ENCODE results near the gene HEMK1. TPM values are rescaled to one million over a fixed set of nuclear protein-coding genes. Genes with fewer than 3 reads are reported as not detected.

The HEMK1 gene
- total RNA-seq, 1 experiment from 2014 or later, result 22.2 TPM

GRCh38 chr3:50609763-50610085, 40.4 kb downstream of the HEMK1 start:
- BruUV-seq (replicated peaks), result no TSS peak
- H3K4me2 ChIP-seq (ENCODE audit: low read length), result no peak overlapping the region
- no peak overlapping the region for H3K4me3 ChIP-seq (ENCODE audit: low read length)
- H2AFZ ChIP-seq (ENCODE audit: low read length), result no peak overlapping the region
- no peak for TF ChIP-seq EZH2 (IDR thresholded peaks at IDR 0.05; ENCODE audit: low read length, unreplicated experiment)
- TF ChIP-seq, protein P1, sequence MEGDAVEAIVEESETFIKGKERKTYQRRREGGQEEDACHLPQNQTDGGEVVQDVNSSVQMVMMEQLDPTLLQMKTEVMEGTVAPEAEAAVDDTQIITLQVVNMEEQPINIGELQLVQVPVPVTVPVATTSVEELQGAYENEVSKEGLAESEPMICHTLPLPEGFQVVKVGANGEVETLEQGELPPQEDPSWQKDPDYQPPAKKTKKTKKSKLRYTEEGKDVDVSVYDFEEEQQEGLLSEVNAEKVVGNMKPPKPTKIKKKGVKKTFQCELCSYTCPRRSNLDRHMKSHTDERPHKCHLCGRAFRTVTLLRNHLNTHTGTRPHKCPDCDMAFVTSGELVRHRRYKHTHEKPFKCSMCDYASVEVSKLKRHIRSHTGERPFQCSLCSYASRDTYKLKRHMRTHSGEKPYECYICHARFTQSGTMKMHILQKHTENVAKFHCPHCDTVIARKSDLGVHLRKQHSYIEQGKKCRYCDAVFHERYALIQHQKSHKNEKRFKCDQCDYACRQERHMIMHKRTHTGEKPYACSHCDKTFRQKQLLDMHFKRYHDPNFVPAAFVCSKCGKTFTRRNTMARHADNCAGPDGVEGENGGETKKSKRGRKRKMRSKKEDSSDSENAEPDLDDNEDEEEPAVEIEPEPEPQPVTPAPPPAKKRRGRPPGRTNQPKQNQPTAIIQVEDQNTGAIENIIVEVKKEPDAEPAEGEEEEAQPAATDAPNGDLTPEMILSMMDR (conservative IDR thresholded peaks at IDR 0.05; ENCODE audit: low read depth, low read length), result no peak
- TF ChIP-seq EZH2phosphoT487 (IDR thresholded peaks at IDR 0.05; ENCODE audit: borderline replicate concordance, low read length), result no peak
- H3K79me2 ChIP-seq (ENCODE audit: low read length), result no peaks in the 10 kb centered on the region
- intact Hi-C loops (cut with micrococcal nuclease), result loop anchor here (5.0 kb wide), 1 partner anchor 257 kb away; the partner anchor contains the start of genes CYB561D2 and NPRL2
- no peak overlapping the region for H3K27ac ChIP-seq (ENCODE audit: low read length)
- ATAC-seq (no peak), DNase-seq (no peak)
- H3K4me1 ChIP-seq (ENCODE audit: insufficient read depth, low read length), result peaks cover 17% of the 10 kb centered on the region
- ChIA-PET CTCF (interaction anchor here (0.5 kb wide), 1 partner anchor 20 kb away, joined by 3 read pairs; no protein-coding TSS in a partner anchor), POLR2A (ENCODE audit: unreplicated experiment) (no interaction called here)
- H3K36me3 ChIP-seq (ENCODE audit: low read depth, low read length), result no peaks in the 10 kb centered on the region
- no peaks in the 10 kb centered on the region for H4K20me1 ChIP-seq (ENCODE audit: low read length)
- no peaks in the 10 kb centered on the region for H3K27me3 ChIP-seq (ENCODE audit: low read length)
- no peaks in the 10 kb centered on the region for H3K9me2 ChIP-seq (replicated peaks; ENCODE audit: low read length)
- no peaks in the 10 kb centered on the region for H3F3A ChIP-seq (ENCODE audit: low read length, unreplicated experiment)
- no peaks in the 10 kb centered on the region for H3K9me3 ChIP-seq (ENCODE audit: low read length)
- no peak overlapping the region for H3K9ac ChIP-seq (ENCODE audit: low read length)

DNA sequence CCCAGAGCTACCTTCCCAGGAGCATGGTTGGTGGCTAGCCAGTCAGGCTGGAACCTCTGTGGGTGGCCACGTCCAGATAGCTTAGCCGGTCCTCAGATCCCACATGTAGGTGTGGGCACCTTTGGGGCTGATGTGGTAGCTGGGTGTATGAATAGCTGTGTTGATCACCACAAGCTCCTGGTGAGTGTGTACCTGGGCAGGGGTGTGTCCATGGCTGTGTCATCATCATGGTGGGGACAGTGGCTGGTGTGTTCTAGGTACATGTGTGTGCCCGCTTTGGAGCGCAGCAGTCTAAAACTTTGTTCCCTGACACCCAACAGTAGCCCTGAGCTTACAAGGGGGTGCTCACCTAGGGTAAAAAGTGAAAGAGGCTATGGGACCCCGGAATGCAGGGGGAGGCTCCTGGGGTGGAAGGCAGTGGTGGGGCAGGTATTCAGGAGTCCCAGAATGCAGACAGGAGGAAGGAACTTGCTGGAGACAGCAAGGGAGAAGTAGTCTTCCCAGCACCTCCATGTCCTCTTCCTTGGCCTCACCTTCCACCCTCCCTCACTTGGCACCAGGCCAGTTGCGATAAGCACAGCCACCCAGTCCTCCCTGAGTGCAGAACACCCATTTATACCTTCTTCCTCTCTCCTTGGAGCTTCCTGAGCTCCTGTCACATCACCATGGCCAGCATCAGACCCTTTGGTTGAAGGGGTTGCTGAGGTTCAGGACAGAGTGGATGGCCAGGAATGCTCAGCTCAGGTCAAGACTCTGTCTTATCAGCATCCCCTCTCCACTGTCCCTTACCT, 41.1 kb downstream of the HEMK1 start:
- Histone ChIP-seq H3K9ac (ENCODE audit: low read length) (no peak overlapping the region), H3K9me2 (replicated peaks; ENCODE audit: low read length) (no peaks in the 10 kb centered on the region), H3F3A (ENCODE audit: low read length, unreplicated experiment) (no peaks in the 10 kb centered on the region), H3K27me3 (ENCODE audit: low read length) (no peaks in the 10 kb centered on the region), H3K27ac (ENCODE audit: low read length) (no peak overlapping the region), H2AFZ (ENCODE audit: low read length) (no peak overlapping the region), H3K9me3 (ENCODE audit: low read length) (no peaks in the 10 kb centered on the region), H4K20me1 (ENCODE audit: low read length) (no peaks in the 10 kb centered on the region), H3K4me1 (ENCODE audit: insufficient read depth, low read length) (peaks cover 17% of the 10 kb centered on the region), H3K4me2 (ENCODE audit: low read length) (peak overlapping the region; percentile 94), H3K79me2 (ENCODE audit: low read length) (no peaks in the 10 kb centered on the region), H3K36me3 (ENCODE audit: low read depth, low read length) (no peaks in the 10 kb centered on the region), H3K4me3 (ENCODE audit: low read length) (peak overlapping the region; percentile 71)
- POLR2A ChIA-PET (ENCODE audit: unreplicated experiment), result no interaction called here
- intact Hi-C loops (cut with micrococcal nuclease), result loop anchor here (5.0 kb wide), 1 partner anchor 258 kb away; the partner anchor contains the start of genes CYB561D2 and NPRL2
- TF ChIP-seq, protein P1 (conservative IDR thresholded peaks at IDR 0.05; ENCODE audit: low read depth, low read length), result no peak
- TF ChIP-seq EZH2 (IDR thresholded peaks at IDR 0.05; ENCODE audit: low read length, unreplicated experiment), result no peak
- no peak for TF ChIP-seq EZH2phosphoT487 (IDR thresholded peaks at IDR 0.05; ENCODE audit: borderline replicate concordance, low read length)
- BruUV-seq (replicated peaks), result no TSS peak
- CTCF ChIA-PET, result interaction anchor here (0.5 kb wide), 1 partner anchor 21 kb away, joined by 3 read pairs; no protein-coding TSS in a partner anchor
- DNase-seq (no peak), ATAC-seq (no peak)

DNA sequence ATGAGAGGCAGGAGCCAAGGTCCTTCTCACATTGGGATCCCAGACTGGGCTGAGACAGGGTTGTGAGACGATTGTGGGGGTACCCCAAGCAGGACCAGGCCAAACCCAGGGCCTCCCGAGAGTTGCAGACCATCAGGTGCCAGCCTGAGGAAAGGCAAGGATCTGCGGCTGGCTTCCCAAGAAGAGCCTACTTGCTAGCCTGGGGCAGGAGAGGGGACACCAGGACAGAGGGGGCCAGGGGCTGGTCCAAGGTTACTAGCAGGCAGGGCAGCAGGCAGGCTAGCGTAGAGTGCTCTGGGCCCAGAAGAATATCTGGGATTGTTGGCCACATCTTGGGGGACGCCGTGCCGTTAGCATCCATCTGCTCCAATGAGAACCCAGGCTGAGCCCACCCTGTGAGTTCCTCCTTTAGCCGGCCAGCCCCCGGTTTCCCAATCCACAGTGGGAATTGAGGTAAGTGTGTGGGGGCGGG, 41.7 kb downstream of the HEMK1 start:
- H3K9me3 ChIP-seq (ENCODE audit: low read length), result no peaks in the 10 kb centered on the region
- no peaks in the 10 kb centered on the region for H3K79me2 ChIP-seq (ENCODE audit: low read length)
- H3K27me3 ChIP-seq (ENCODE audit: low read length), result no peaks in the 10 kb centered on the region
- CTCF ChIA-PET, result interaction anchor here (0.6 to 1.3 kb wide), 4 partner anchors 10 to 778 kb away, joined by 3 to 5 read pairs (median 4); no protein-coding TSS in a partner anchor
- H4K20me1 ChIP-seq (ENCODE audit: low read length), result no peaks in the 10 kb centered on the region
- DNase-seq (no peak), ATAC-seq (no peak)
- TF ChIP-seq, protein P1 (conservative IDR thresholded peaks at IDR 0.05; ENCODE audit: low read depth, low read length), result no peak
- no peak for TF ChIP-seq EZH2phosphoT487 (IDR thresholded peaks at IDR 0.05; ENCODE audit: borderline replicate concordance, low read length)
- TF ChIP-seq EZH2 (IDR thresholded peaks at IDR 0.05; ENCODE audit: low read length, unreplicated experiment), result no peak
- H3K4me1 ChIP-seq (ENCODE audit: insufficient read depth, low read length), result peaks cover 17% of the 10 kb centered on the region
- intact Hi-C loops (cut with micrococcal nuclease), result loop anchor here (5.0 kb wide), 1 partner anchor 259 kb away; the partner anchor contains the start of genes CYB561D2 and NPRL2
- no peaks in the 10 kb centered on the region for H3F3A ChIP-seq (ENCODE audit: low read length, unreplicated experiment)
- H3K9me2 ChIP-seq (replicated peaks; ENCODE audit: low read length), result no peaks in the 10 kb centered on the region
- H3K27ac ChIP-seq (ENCODE audit: low read length), result no peak overlapping the region
- peak overlapping the region; percentile 94 for H3K4me2 ChIP-seq (ENCODE audit: low read length)
- H3K4me3 ChIP-seq (ENCODE audit: low read length), result peak overlapping the region; percentile 71
- BruUV-seq (replicated peaks), result TSS peak; percentile 55
- no peaks in the 10 kb centered on the region for H3K36me3 ChIP-seq (ENCODE audit: low read depth, low read length)
- peak overlapping the region; percentile 49 for H3K9ac ChIP-seq (ENCODE audit: low read length)
- POLR2A ChIA-PET (ENCODE audit: unreplicated experiment), result no interaction called here
- H2AFZ ChIP-seq (ENCODE audit: low read length), result peak overlapping the region; percentile 92
